Activated CD4-positive, CD25-positive, alpha-beta regulatory T cell treated with anti-CD3 and anti-CD28 coated beads, Interleukin-2, amount 50 U/mL, for 16 hours (primary cell): ENCODE measurements around the gene ARMC6.
"Not testable (repeated sequence)": the region's sequence is repeated elsewhere in the genome, so short reads cannot be mapped to it uniquely, and the experiment has no call there.

Experiments used
- DNase-seq: peaks from one replicate; pipeline ENCODE4 v3.0.0-alpha.2; 2020; ENCODE audit warnings: low read depth, low spot score

ARMC6 gene

DNA sequence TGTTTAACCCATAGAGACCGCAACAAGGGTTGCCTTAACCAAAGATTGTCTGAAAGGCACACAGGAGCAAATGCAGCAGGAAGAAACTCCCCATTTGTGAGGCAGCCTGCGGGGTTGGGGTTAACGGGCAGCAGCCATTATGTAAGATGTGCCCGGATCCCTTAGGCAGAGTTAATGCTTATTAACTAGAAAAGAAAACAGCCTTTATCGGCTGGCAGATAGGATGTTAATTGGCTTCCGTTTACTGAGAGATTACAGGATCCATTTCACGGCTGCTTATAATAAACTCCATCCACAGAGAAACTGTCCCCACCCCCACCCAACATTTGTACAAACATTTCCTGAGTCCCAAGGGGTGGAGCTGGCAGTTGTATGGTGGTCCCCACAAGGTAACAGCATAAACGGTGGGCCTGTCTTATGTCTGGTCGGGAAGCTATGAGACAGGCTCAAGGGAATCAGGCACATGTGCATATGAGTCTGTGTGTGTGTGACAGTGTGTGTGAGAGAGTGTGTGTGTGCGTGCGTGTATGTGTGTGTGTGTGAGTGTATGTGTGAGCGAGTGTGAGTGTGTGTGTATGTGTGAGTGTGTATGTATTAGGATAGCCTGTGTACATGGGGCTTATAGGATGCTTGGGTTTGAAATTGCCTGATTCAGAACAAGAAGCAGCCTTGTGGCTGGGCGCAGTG, 40.9 kb downstream of the ARMC6 start:
- DNase-seq, result no peak

- no peak for DNase-seq
Measured at GRCh38 chr19:19075126-19075525, 41.7 kb downstream of the ARMC6 start.

GRCh38 chr19:19076476-19076875, 43.1 kb downstream of the ARMC6 start:
- no peak for DNase-seq

- DNase-seq, result no peak
Measured at GRCh38 chr19:19077103-19077502, 43.7 kb downstream of the ARMC6 start.

- no peak for DNase-seq
Measured at GRCh38 chr19:19078801-19079200, 45.4 kb downstream of the ARMC6 start.

GRCh38 chr19:19079571-19079970, 46.2 kb downstream of the ARMC6 start:
- no peak for DNase-seq

DNA sequence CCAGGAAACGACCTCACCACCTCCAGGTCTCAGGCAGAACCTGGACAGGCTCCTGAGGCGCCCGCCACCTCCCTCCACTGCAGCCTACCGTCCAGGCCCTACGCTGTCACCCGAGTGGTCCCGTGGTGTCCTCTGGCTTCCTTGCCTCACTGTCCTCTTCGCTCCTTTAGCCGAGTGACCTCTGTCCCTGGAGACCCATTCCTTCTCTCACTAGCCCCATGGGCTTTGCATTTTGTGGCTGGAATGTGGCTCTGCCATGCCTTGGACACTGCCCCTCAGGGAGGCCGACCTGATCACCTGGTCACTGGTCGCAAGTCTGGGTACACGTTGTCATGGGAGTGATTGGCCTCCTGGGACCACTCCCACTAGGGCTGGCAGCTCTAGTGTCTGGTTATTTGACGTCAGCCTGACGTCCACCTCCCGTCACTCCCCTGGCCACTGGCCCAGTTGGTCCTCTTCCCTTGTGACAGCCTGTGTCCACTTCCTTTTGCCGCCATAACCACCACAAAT, 48.3 kb downstream of the ARMC6 start:
- DNase-seq, result no peak

- DNase-seq, result no peak
Measured at GRCh38 chr19:19083413-19084178, 50.2 kb downstream of the ARMC6 start.

DNA sequence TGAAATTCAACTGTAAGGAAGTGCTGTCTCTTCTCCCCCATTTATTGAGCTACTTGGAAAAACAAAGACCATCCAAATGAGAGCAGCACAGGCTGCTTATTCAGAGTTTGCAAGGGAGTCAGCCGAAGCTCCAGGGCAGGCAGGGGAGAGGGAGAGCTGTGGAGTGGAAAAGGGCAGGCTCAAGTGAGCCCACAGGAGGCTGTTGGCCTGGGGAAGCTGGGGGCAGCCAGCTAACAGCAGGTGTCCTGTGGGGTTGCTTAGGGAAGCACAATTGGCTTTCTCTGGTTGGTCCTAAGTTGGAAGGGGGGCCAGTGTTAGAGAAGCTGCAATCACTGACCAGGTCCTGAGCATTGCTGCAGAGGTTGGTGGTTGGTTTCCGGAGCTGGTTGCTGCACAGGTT, 54.3 kb downstream of the ARMC6 start:
- no peak for DNase-seq

- no peak for DNase-seq
Measured at GRCh38 chr19:19094513-19094912, 61.1 kb downstream of the ARMC6 start.

GRCh38 chr19:19095691-19096090, 62.3 kb downstream of the ARMC6 start:
- no peak for DNase-seq

DNA sequence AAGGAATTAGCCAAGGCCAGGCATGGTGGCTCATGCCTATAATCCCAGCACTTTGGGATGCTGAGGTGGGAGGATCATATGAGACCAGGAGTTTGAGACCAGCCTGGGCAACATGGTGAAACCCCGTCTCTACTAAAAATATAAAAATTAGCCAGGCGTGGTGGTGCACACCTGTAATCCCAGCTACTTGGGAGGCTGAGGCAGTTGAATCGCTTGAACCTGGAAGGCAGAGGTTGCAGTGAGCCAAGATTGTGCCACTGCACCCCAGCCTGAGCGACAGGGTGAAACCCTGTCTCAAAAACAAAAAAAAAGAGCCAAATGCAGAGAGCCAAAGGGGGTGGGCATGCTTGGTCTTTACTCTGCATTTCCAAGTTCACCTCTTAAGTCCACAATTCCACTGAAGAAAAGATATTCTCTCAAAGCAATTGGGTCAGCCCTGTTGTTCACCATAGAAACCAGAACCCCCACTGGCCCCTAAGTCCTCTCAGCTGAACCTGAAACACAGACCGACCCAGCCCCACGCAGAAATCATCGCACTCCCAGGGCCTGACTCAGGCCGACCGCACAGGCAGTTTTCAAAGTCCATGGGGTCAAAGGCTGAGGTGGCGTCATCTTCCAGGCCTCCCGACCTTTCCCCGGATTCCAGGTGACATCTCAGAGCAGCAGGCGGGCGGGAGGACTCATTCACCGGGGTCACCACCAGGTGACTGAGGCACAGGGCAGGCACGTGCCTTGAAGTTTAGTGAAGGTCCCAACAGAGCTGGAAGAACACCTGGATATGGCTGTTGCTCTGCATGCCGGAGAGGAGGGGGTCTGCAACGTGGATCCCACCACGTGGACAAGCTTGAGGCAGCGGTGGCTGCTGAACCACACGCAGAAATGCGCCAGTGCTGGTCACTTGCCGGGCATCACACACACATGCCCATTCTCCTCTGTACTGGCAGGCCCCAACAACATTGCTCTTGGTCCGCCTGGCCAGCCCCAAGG, 63.5 kb downstream of the ARMC6 start:
- no peak for DNase-seq

- DNase-seq, result no peak
Measured at GRCh38 chr19:19098084-19098702, 64.8 kb downstream of the ARMC6 start.

- no peak for DNase-seq
Measured at GRCh38 chr19:19098703-19099632, 65.6 kb downstream of the ARMC6 start.

GRCh38 chr19:19101540-19101939, 68.1 kb downstream of the ARMC6 start:
- DNase-seq, result no peak

DNA sequence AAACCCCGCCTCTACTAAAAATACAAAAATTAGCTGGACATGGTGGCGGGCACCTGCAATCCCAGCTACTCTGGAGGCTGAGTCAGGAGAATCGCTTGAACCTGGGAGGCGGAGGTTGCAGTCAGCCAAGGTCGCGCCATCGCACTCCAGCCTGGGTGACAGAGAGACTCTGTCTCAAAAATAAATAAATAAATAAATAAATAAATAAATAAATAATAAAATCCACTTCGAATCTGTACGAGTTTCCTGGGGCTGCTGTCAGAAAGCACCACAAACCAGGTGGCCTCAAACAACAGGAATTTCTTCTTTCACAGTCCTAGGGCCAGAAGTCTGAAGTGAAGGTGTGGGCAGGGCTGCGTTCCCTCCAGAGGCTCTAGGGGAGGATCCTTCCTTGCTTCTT, 69.2 kb downstream of the ARMC6 start:
- not testable (repeated sequence) for DNase-seq

GRCh38 chr19:19103167-19103566, 69.8 kb downstream of the ARMC6 start:
- DNase-seq, result no peak

- no peak for DNase-seq
Measured at GRCh38 chr19:19105365-19106055, 72.1 kb downstream of the ARMC6 start.

- no peak for DNase-seq
Measured at GRCh38 chr19:19106056-19106551, 72.7 kb downstream of the ARMC6 start.
